GM18907 (cell line): ENCODE data around the gene ASCL5.
"Not testable (repeated sequence)": the region's sequence is repeated elsewhere in the genome, so short reads cannot be mapped to it uniquely, and the experiment has no call there.

ENCODE experiments used
- ATAC-seq: cut with Tn5 transposase; IDR thresholded peaks from one replicate; pipeline ENCODE4 v1.9.1; 2021; ENCODE audit warnings: mild to moderate bottlenecking, moderate library complexity; ENCODE audit not compliant: unreplicated experiment

The ASCL5 gene

GRCh38 chr1:201126832-201127754, at the start of gene ASCL5:
ASCL5 (minus strand) TSS chr1:201127184; CDS start chr1:201115372, 11,812 bp downstream.
- no peak for ATAC-seq

GRCh38 chr1:201175820-201176500, 49.0 kb upstream of the ASCL5 start:
- ATAC-seq, result no peak

- ATAC-seq, result no peak
Measured at GRCh38 chr1:201173736-201174135, 46.8 kb upstream of the ASCL5 start.

- no peak for ATAC-seq
Measured at GRCh38 chr1:201172999-201173610, 46.1 kb upstream of the ASCL5 start.

GRCh38 chr1:201172326-201172725, 45.3 kb upstream of the ASCL5 start:
- no peak for ATAC-seq

- ATAC-seq, result peak; percentile 47
Measured at GRCh38 chr1:201171063-201172036, 44.4 kb upstream of the ASCL5 start.

GRCh38 chr1:201170533-201171062, 43.6 kb upstream of the ASCL5 start:
- peak; percentile 97 for ATAC-seq

GRCh38 chr1:201169971-201170532, 43.1 kb upstream of the ASCL5 start:
- no peak for ATAC-seq

- no peak for ATAC-seq
Measured at GRCh38 chr1:201169203-201169602, 42.2 kb upstream of the ASCL5 start.

GRCh38 chr1:201167041-201167991, 40.3 kb upstream of the ASCL5 start:
- ATAC-seq, result no peak

GRCh38 chr1:201164645-201165044, 37.7 kb upstream of the ASCL5 start:
- no peak for ATAC-seq

GRCh38 chr1:201163707-201164106, 36.7 kb upstream of the ASCL5 start:
- ATAC-seq, result no peak

GRCh38 chr1:201163036-201163435, 36.1 kb upstream of the ASCL5 start:
- ATAC-seq, result not testable (repeated sequence)

GRCh38 chr1:201157949-201158348, 31.0 kb upstream of the ASCL5 start:
- no peak for ATAC-seq

- no peak for ATAC-seq
Measured at GRCh38 chr1:201156819-201157218, 29.8 kb upstream of the ASCL5 start.

GRCh38 chr1:201156346-201156745, 29.4 kb upstream of the ASCL5 start:
- ATAC-seq, result no peak

- no peak for ATAC-seq
Measured at GRCh38 chr1:201155354-201155753, 28.4 kb upstream of the ASCL5 start.

- ATAC-seq, result peak; percentile 96
Measured at GRCh38 chr1:201154389-201155165, 27.6 kb upstream of the ASCL5 start, which contains the start of gene TMEM9. TMEM9 (minus strand) TSS chr1:201154474; CDS start chr1:201153923, 551 bp downstream.
